Measurements from ENCODE around the gene ZNF326.

- TF ChIP-seq CTCF (optimal IDR thresholded peaks at IDR 0.05 in 1 of 3, IDR thresholded peaks at IDR 0.05 in 1 of 3, conservative IDR thresholded peaks at IDR 0.05 in 1 of 3; ENCODE audit: extremely low read depth in 1 of 3, insufficient read depth in 2 of 3, low read length in 3 of 3) (no peak), EZH2 (IDR thresholded peaks at IDR 0.05; ENCODE audit: low read length) (no peak)
Measured at GRCh38 chr1:89994231-89994804, 592 bp upstream of the ZNF326 start.

All from keratinocyte (primary cell).